C4-2B (cell line): ENCODE data around the gene ZDHHC22.

Experiments used
- ZFX ChIP-seq: fragments of 450-650 bp; IDR thresholded peaks from 2 replicates; pipeline ENCODE4 v1.6.1; 2017
- TF ChIP-seq, protein P1 (sequence below): fragments of 450-650 bp; conservative IDR thresholded peaks from 2 replicates; pipeline ENCODE4 v1.5.1; 2017; ENCODE audit warnings: mild to moderate bottlenecking

- TF ChIP-seq, protein P1, sequence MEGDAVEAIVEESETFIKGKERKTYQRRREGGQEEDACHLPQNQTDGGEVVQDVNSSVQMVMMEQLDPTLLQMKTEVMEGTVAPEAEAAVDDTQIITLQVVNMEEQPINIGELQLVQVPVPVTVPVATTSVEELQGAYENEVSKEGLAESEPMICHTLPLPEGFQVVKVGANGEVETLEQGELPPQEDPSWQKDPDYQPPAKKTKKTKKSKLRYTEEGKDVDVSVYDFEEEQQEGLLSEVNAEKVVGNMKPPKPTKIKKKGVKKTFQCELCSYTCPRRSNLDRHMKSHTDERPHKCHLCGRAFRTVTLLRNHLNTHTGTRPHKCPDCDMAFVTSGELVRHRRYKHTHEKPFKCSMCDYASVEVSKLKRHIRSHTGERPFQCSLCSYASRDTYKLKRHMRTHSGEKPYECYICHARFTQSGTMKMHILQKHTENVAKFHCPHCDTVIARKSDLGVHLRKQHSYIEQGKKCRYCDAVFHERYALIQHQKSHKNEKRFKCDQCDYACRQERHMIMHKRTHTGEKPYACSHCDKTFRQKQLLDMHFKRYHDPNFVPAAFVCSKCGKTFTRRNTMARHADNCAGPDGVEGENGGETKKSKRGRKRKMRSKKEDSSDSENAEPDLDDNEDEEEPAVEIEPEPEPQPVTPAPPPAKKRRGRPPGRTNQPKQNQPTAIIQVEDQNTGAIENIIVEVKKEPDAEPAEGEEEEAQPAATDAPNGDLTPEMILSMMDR = no peak
- no peak for TF ChIP-seq ZFX
Measured at GRCh38 chr14:77189479-77189878, 47.9 kb upstream of the ZDHHC22 start.
